Calu3 (cell line): ENCODE results near the gene YARS1. TPM values are rescaled to one million over a fixed set of nuclear protein-coding genes. Genes with fewer than 3 reads are reported as not detected.

ENCODE experiments used
- BruUV-seq: library from RNA; stranded (reverse); fragments of 400-500 nt; replicated peaks from 2 replicates; lab custom pipeline; 2021; lab: Mats Ljungman, UMichigan
- CTCF ChIA-PET: fragments of 300-600 bp; sonication (Branson Sonifier 250); formaldehyde crosslinking; loops from one replicate; lab custom pipeline; 2022; ENCODE audit warnings: antibody characterized with exemption; lab: Charles Lee
- DNase-seq: peaks from one replicate; pipeline ENCODE4 v3.0.0; 2022
- H3K27ac Mint-ChIP-seq: one replicate; pipeline ENCODE4 v1.8.0; 2022; ENCODE audit warnings: mixed read lengths; ENCODE audit not compliant: unreplicated experiment
- H3K27me3 Mint-ChIP-seq: one replicate; pipeline ENCODE4 v1.8.0; 2022; ENCODE audit warnings: mixed read lengths; ENCODE audit not compliant: unreplicated experiment
- H3K36me3 Mint-ChIP-seq: one replicate; pipeline ENCODE4 v1.8.0; 2022; ENCODE audit warnings: mild to moderate bottlenecking, moderate library complexity, mixed read lengths; ENCODE audit not compliant: insufficient read depth, unreplicated experiment
- H3K4me1 Mint-ChIP-seq: one replicate; pipeline ENCODE4 v1.8.0; 2022; ENCODE audit warnings: mild to moderate bottlenecking, low read depth, mixed read lengths; ENCODE audit not compliant: unreplicated experiment
- H3K4me3 Mint-ChIP-seq: one replicate; pipeline ENCODE4 v1.8.0; 2022; ENCODE audit warnings: mild to moderate bottlenecking, low read depth, moderate library complexity, mixed read lengths; ENCODE audit not compliant: unreplicated experiment
- H3K9me3 Mint-ChIP-seq: one replicate; pipeline ENCODE4 v1.8.0; 2022; ENCODE audit warnings: low read depth, mixed read lengths; ENCODE audit not compliant: unreplicated experiment
- intact Hi-C: fragments of 100-400 bp; cut with micrococcal nuclease; formaldehyde crosslinking; loops from one replicate; pipeline ENCODE4 v1.10.0; 2022; ENCODE audit not compliant: unreplicated experiment
- total RNA-seq: library from RNA; stranded (reverse); gene quantifications from 2 replicates; pipeline ENCODE4 v1.2.3, GENCODE V29; 2022
- TF ChIP-seq, protein P1 (sequence below): fragments of 200-600 bp; IDR thresholded peaks from one replicate; pipeline ENCODE4 v1.8.0; 2022; ENCODE audit warnings: antibody characterized with exemption; ENCODE audit not compliant: unreplicated experiment

The YARS1 gene
- total RNA-seq, 1 experiment from 2014 or later, result 188 TPM

DNA sequence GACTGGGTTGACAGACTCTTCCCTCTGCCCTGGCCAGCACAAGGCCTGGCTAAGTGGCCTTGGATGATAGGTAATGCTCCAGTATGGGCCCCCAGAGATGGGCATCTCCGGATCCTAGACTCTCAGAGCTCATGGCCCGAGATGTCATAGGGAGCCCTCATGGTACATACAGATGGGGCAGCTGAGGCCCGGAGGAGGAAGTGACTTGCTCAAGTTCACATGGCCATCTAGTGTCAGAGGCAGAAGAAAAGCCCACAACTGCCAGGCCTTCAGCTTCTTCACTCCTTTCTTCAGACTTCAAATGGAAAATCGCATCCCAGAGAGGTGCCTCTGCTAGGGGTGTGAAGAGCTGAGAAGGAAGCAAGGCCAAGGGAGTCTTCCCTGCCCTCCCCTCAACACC, 67.8 kb downstream of the YARS1 start:
- Mint-ChIP-seq H3K4me1 (peaks cover 41% of the 10 kb centered on the region), H3K4me3 (no peak overlapping the region), H3K27ac (no peak overlapping the region), H3K36me3 (peaks cover 23% of the 10 kb centered on the region), H3K27me3 (no peaks in the 10 kb centered on the region), H3K9me3 (no peaks in the 10 kb centered on the region)
- intact Hi-C loops, result no loop called here
- no peak for DNase-seq
- TF ChIP-seq, protein P1, sequence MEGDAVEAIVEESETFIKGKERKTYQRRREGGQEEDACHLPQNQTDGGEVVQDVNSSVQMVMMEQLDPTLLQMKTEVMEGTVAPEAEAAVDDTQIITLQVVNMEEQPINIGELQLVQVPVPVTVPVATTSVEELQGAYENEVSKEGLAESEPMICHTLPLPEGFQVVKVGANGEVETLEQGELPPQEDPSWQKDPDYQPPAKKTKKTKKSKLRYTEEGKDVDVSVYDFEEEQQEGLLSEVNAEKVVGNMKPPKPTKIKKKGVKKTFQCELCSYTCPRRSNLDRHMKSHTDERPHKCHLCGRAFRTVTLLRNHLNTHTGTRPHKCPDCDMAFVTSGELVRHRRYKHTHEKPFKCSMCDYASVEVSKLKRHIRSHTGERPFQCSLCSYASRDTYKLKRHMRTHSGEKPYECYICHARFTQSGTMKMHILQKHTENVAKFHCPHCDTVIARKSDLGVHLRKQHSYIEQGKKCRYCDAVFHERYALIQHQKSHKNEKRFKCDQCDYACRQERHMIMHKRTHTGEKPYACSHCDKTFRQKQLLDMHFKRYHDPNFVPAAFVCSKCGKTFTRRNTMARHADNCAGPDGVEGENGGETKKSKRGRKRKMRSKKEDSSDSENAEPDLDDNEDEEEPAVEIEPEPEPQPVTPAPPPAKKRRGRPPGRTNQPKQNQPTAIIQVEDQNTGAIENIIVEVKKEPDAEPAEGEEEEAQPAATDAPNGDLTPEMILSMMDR, result no peak
- CTCF ChIA-PET, result interaction anchor here (0.6 to 2.1 kb wide), 3 partner anchors 12 to 23 kb away, joined by 3 to 4 read pairs (median 3); no protein-coding TSS in a partner anchor
- no TSS peak for BruUV-seq

DNA sequence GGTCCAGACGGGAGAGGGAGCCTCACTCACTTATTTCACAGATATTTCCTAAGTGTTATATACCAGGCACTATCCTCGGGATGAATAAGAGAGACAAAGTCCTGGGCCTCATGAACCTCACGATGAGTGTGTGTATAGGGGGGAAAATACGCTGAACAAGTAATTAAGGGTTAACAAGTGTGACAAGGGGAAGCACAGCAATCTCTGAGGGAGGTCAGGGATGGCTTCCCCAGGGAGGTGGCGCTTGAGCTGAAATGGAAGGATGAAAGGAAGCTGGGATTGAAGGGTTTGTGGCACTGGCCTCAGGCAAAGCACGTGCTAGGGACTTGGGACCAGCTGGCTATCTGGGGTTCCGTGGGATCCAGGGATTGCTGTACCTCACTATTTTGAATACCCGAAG, 68.2 kb downstream of the YARS1 start:
- Mint-ChIP-seq H3K27ac (no peak overlapping the region), H3K4me3 (no peak overlapping the region), H3K9me3 (no peaks in the 10 kb centered on the region), H3K36me3 (peaks cover 24% of the 10 kb centered on the region), H3K4me1 (peaks cover 45% of the 10 kb centered on the region), H3K27me3 (no peaks in the 10 kb centered on the region)
- intact Hi-C loops, result no loop called here
- BruUV-seq, result no TSS peak
- DNase-seq, result no peak
- TF ChIP-seq, protein P1, result no peak
- CTCF ChIA-PET, result interaction anchor here (1.2 to 2.1 kb wide), 2 partner anchors 12 to 24 kb away, joined by 3 to 4 read pairs; no protein-coding TSS in a partner anchor

DNA sequence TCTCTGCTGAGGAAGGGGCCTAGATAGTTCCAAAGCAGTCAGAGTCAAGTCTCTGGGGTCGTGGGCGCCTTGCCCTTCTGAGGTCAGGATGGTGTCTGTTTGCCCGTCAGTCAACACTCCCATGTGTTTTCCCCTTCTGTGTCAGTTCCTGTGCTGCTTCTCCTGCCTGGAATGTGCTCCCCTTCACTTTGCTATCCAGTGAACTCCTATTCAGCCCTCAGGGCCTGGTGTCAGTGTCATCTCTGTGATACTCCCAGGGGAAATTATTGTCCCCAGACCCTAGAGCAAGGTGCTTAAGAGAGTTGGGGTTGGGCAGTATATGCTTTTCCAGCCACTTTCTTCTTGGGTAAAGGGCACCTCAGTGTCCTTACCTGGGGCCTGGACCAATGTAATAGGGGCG, 68.8 kb downstream of the YARS1 start:
- no TSS peak for BruUV-seq
- no peaks in the 10 kb centered on the region for H3K27me3 Mint-ChIP-seq
- no peak overlapping the region for H3K27ac Mint-ChIP-seq
- no peak for DNase-seq
- peaks cover 27% of the 10 kb centered on the region for H3K36me3 Mint-ChIP-seq
- H3K9me3 Mint-ChIP-seq, result no peaks in the 10 kb centered on the region
- intact Hi-C loops, result no loop called here
- TF ChIP-seq, protein P1, result no peak
- peaks cover 51% of the 10 kb centered on the region for H3K4me1 Mint-ChIP-seq
- no peak overlapping the region for H3K4me3 Mint-ChIP-seq
- CTCF ChIA-PET, result no interaction called here

DNA sequence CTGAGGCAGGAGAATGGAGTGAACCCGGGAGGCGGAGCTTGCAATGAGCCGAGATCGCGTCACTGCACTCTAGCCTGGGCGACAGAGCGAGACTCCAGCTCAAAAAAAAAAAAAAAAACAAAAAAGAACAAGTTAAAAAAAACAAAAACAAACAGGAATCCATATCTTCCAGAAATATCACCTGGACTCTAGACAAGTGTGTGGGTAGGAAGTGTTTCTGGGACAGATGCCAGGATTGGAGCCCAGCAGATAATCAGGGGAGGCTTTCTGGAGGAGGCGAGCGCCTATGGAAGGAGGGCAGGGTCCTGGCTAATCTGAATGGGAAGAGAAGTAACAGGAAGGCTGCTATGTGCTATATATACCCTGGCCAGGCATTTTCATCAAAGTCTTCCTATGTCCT, 71.0 kb downstream of the YARS1 start:
- BruUV-seq, result no TSS peak
- DNase-seq, result no peak
- Mint-ChIP-seq H3K4me3 (no peak overlapping the region), H3K4me1 (peaks cover 42% of the 10 kb centered on the region), H3K27ac (no peak overlapping the region), H3K27me3 (no peaks in the 10 kb centered on the region), H3K36me3 (peaks cover 38% of the 10 kb centered on the region), H3K9me3 (no peaks in the 10 kb centered on the region)
- intact Hi-C loops, result no loop called here
- CTCF ChIA-PET, result interaction anchor here (0.6 kb wide), 1 partner anchor 78 kb away, joined by 4 read pairs; no protein-coding TSS in a partner anchor
- TF ChIP-seq, protein P1, result no peak
